Airway epithelial cell (primary cell): Measurements from ENCODE around the gene HNRNPH1. TPM values are rescaled to one million over a fixed set of nuclear protein-coding genes. Genes with fewer than 3 reads are reported as not detected.

Experiments used
- total RNA-seq: library from RNA; depleted of rRNA; stranded (reverse); fragments of >200 nt; gene quantifications from 2 replicates; pipeline ENCODE4 v1.2.3, GENCODE V29; 2015

HNRNPH1 gene, protein sequence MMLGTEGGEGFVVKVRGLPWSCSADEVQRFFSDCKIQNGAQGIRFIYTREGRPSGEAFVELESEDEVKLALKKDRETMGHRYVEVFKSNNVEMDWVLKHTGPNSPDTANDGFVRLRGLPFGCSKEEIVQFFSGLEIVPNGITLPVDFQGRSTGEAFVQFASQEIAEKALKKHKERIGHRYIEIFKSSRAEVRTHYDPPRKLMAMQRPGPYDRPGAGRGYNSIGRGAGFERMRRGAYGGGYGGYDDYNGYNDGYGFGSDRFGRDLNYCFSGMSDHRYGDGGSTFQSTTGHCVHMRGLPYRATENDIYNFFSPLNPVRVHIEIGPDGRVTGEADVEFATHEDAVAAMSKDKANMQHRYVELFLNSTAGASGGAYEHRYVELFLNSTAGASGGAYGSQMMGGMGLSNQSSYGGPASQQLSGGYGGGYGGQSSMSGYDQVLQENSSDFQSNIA
- 274 and 292 TPM in 2 replicates for total RNA-seq

GRCh38 chr5:179623003-179623905, at the start of gene HNRNPH1:
Gene HNRNPH1, minus strand, starts transcription at chr5:179623671. Its CDS starts 538 bp downstream, at chr5:179623133.

Other genes starting within 250 kb of the HNRNPH1 start
- 25.5 and 26.7 TPM in 2 replicates for gene RUFY1, start 73.1 kb downstream of the HNRNPH1 start, total RNA-seq
- not detected in 2 replicates for gene CBY3, start 57.4 kb upstream of the HNRNPH1 start, total RNA-seq
- 283 and 325 TPM in 2 replicates for gene CANX, start 75.3 kb upstream of the HNRNPH1 start, total RNA-seq
- 9.4 and 14.7 TPM in 2 replicates for gene MAML1, start 109.2 kb upstream of the HNRNPH1 start, total RNA-seq
- gene LTC4S, start 170.3 kb upstream of the HNRNPH1 start, total RNA-seq, result 1.4 and 3.8 TPM in 2 replicates
- gene MGAT4B, start 183.2 kb upstream of the HNRNPH1 start, total RNA-seq, result 108 and 116 TPM in 2 replicates
- gene SQSTM1, start 197.2 kb upstream of the HNRNPH1 start, total RNA-seq, result 108 and 113 TPM in 2 replicates
- 10.9 and 11.8 TPM in 2 replicates for gene MRNIP, start 235.1 kb upstream of the HNRNPH1 start, total RNA-seq